CD14-positive monocyte (primary cell): Measurements from ENCODE around the gene SHPK. TPM values are rescaled to one million over a fixed set of nuclear protein-coding genes. Genes with fewer than 3 reads are reported as not detected.

Experiments
- DNase-seq, 3 donors: peaks; one replicate each; pipeline ENCODE4 v3.0.0-alpha.2; 2011 to 2022
- H2AFZ ChIP-seq: 2 replicates; pipeline ENCODE4 v1.6.0; 2012; ENCODE audit warnings: mild to moderate bottlenecking, low read depth, low read length, inconsistent platforms; ENCODE audit not compliant: insufficient read depth, poor library complexity, severe bottlenecking
- H3K27ac ChIP-seq, 2 donors: 1 replicate in 1 of 2; 2 replicates in 1 of 2; pipeline ENCODE4 v1.5.1; 2012 to 2013; ENCODE audit warnings: low read length in 2 of 2, control low read depth in 1 of 2, inconsistent platforms in 1 of 2, low read depth in 1 of 2, mild to moderate bottlenecking in 1 of 2
- H3K27me3 ChIP-seq, 2 donors: one replicate each; pipeline versions ENCODE4 v1.6.0 to v1.6.1; 2011 to 2013; ENCODE audit warnings: low read length in 2 of 2; ENCODE audit not compliant: control insufficient read depth in 2 of 2, insufficient read depth in 2 of 2
- H3K36me3 ChIP-seq, 2 donors: replicated peaks in 1 of 2; 1 replicate in 1 of 2; 2 replicates in 1 of 2; pipeline versions ENCODE4 v1.5.1 to v1.6.1; 2012 to 2013; ENCODE audit warnings: low read length in 2 of 2, control low read depth in 1 of 2, inconsistent platforms in 1 of 2, mild to moderate bottlenecking in 1 of 2; ENCODE audit not compliant: insufficient read depth in 2 of 2, control insufficient read depth in 1 of 2
- H3K4me1 ChIP-seq, 2 donors: 1 replicate in 1 of 2; 2 replicates in 1 of 2; pipeline versions ENCODE4 v1.5.1 to v1.6.1; 2012 to 2013; ENCODE audit warnings: low read length in 2 of 2, control low read depth in 1 of 2, inconsistent platforms in 1 of 2, mild to moderate bottlenecking in 1 of 2, moderate library complexity in 1 of 2; ENCODE audit not compliant: insufficient read depth in 2 of 2, control insufficient read depth in 1 of 2
- H3K4me2 ChIP-seq: replicated peaks from 2 replicates; pipeline ENCODE3; 2012; ENCODE audit warnings: low read length, moderate library complexity, mild to moderate bottlenecking; ENCODE audit not compliant: poor library complexity, severe bottlenecking; ENCODE audit errors: extremely low read depth
- H3K4me3 ChIP-seq, 3 experiments: fragments of 200-600 bp in 1 of 3; sonication (generic) in 1 of 3; replicated peaks in 1 of 3; 1 replicate in 2 of 3; 2 replicates in 1 of 3; pipeline ENCODE4 v1.5.1; 2011 to 2013; ENCODE audit warnings: low read length in 3 of 3, mild to moderate bottlenecking in 3 of 3, control low read depth in 2 of 3, low read depth in 2 of 3, inconsistent platforms in 1 of 3, moderate library complexity in 1 of 3
- H3K79me2 ChIP-seq: 2 replicates; pipeline ENCODE4 v1.6.0; 2012; ENCODE audit warnings: mild to moderate bottlenecking, control low read depth, inconsistent platforms, low read length, moderate library complexity; ENCODE audit not compliant: insufficient read depth
- H3K9ac ChIP-seq: 2 replicates; pipeline ENCODE4 v1.6.0; 2017; ENCODE audit warnings: low read length, mild to moderate bottlenecking; ENCODE audit not compliant: insufficient read depth, poor library complexity, severe bottlenecking
- H3K9me3 ChIP-seq, 2 donors: replicated peaks in 1 of 2; 1 replicate in 1 of 2; 2 replicates in 1 of 2; pipeline versions ENCODE4 v1.5.1 to v1.6.1; 2012 to 2013; ENCODE audit warnings: low read length in 2 of 2, control low read depth in 1 of 2; ENCODE audit not compliant: control insufficient read depth in 1 of 2, insufficient read depth in 1 of 2
- H4K20me1 ChIP-seq: 2 replicates; pipeline ENCODE4 v1.6.0; 2012; ENCODE audit warnings: mild to moderate bottlenecking, low read length, control low read depth, moderate library complexity; ENCODE audit not compliant: insufficient read depth
- H3K27ac Mint-ChIP-seq, 7 donors: one replicate each; pipeline ENCODE4 v1.8.0; 2020; ENCODE audit warnings: mild to moderate bottlenecking in 7 of 7, mixed read lengths in 7 of 7, moderate library complexity in 6 of 7, inconsistent platforms in 2 of 7
- H3K27me3 Mint-ChIP-seq, 3 donors: one replicate each; pipeline ENCODE4 v1.8.0; 2021 to 2022; ENCODE audit warnings: low read depth in 3 of 3, mild to moderate bottlenecking in 3 of 3, mixed read lengths in 3 of 3, moderate library complexity in 3 of 3, inconsistent platforms in 1 of 3
- H3K36me3 Mint-ChIP-seq, 2 donors: one replicate each; pipeline ENCODE4 v1.8.0; 2020; ENCODE audit warnings: mixed read lengths in 2 of 2, inconsistent platforms in 1 of 2, mild to moderate bottlenecking in 1 of 2
- H3K4me1 Mint-ChIP-seq: one replicate; pipeline ENCODE4 v1.8.0; 2020; ENCODE audit warnings: mild to moderate bottlenecking, mixed read lengths
- H3K4me3 Mint-ChIP-seq, 2 donors: one replicate each; pipeline ENCODE4 v1.8.0; 2020; ENCODE audit warnings: mild to moderate bottlenecking in 2 of 2, mixed read lengths in 2 of 2, moderate library complexity in 1 of 2
- H3K9me3 Mint-ChIP-seq, 7 donors: one replicate each; pipeline ENCODE4 v1.8.0; 2020 to 2022; ENCODE audit warnings: mixed read lengths in 7 of 7, mild to moderate bottlenecking in 6 of 7, moderate library complexity in 6 of 7, inconsistent platforms in 2 of 7
- WGBS: methylation state at CpG from one replicate; pipeline ENCODE4 v1.1.5; 2013; ENCODE audit warnings: missing lambda C conversion rate; ENCODE audit not compliant: insufficient coverage; 5-methylcytosine and 5-hydroxymethylcytosine counted together
- intact Hi-C, 2 donors: fragments of 100-400 bp; cut with micrococcal nuclease; formaldehyde crosslinking; loops; one replicate each; pipeline versions ENCODE4 v1.15.0 to v1.15.1; 2023
- polyA plus RNA-seq, 3 donors: library from polyadenylated mRNA; depleted of rRNA in 1 of 3; unstranded in 2 of 3; stranded (reverse) in 1 of 3; fragments of 300-500 nt in 2 of 3; fragments of >200 nt in 1 of 3; fragmentation: Illumina TruSeq in 2 of 3; gene quantifications; 1 replicate in 2 of 3; 2 replicates in 1 of 3; pipeline ENCODE4 v1.2.3, GENCODE V29; 2012 to 2021
- TF ChIP-seq, protein P1 (sequence below): fragments of 200-600 bp; IDR thresholded peaks from one replicate; pipeline ENCODE4 v1.8.0; 2022; ENCODE audit warnings: antibody characterized with exemption, mild to moderate bottlenecking

The SHPK gene
- polyA plus RNA-seq, 3 donors, result 4.3 to 4.6 (median 4.6) TPM

DNA sequence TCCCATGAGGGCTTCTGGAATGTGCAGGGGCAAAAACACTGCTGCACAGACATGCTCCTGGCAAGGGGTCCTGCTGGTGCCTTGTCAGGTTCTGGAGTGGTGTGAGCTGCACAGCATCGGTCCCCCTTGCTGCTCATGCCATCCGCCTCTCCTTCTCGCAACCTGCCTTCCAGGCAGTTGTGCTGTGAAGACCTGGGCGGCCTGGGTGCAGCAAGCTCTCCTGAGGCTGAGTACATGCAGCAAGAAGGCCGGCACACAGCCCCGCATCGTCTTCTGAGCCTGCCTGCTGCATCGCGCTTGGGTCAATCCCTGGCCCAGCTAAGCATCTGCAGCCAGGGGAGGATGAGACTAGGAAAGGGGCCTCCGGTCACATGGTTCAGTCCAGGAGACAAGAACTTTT, 26.4 kb downstream of the SHPK start:
- Histone ChIP-seq H3K36me3 (peaks cover 38 to 68% of the 10 kb centered on the region in 2 donors), H3K9ac (no peak overlapping the region), H3K4me2 (no peak overlapping the region), H3K27me3 (no peaks in the 10 kb centered on the region), H3K79me2 (no peaks in the 10 kb centered on the region), H3K4me3 (no peak overlapping the region), H4K20me1 (no peaks in the 10 kb centered on the region), H3K27ac (no peak overlapping the region), H3K9me3 (no peaks in the 10 kb centered on the region), H2AFZ (no peak overlapping the region), H3K4me1 (no peaks in the 10 kb centered on the region)
- DNase-seq, result no peak
- Mint-ChIP-seq H3K27ac (no peak overlapping the region), H3K4me3 (no peak overlapping the region), H3K36me3 (peaks cover 43 to 63% of the 10 kb centered on the region in 2 donors), H3K4me1 (no peaks in the 10 kb centered on the region), H3K27me3 (peaks cover 0 to 1% (median 0%) of the 10 kb centered on the region in 3 donors), H3K9me3 (no peaks in the 10 kb centered on the region)
- intact Hi-C loops, result no loop called here
- TF ChIP-seq, protein P1, sequence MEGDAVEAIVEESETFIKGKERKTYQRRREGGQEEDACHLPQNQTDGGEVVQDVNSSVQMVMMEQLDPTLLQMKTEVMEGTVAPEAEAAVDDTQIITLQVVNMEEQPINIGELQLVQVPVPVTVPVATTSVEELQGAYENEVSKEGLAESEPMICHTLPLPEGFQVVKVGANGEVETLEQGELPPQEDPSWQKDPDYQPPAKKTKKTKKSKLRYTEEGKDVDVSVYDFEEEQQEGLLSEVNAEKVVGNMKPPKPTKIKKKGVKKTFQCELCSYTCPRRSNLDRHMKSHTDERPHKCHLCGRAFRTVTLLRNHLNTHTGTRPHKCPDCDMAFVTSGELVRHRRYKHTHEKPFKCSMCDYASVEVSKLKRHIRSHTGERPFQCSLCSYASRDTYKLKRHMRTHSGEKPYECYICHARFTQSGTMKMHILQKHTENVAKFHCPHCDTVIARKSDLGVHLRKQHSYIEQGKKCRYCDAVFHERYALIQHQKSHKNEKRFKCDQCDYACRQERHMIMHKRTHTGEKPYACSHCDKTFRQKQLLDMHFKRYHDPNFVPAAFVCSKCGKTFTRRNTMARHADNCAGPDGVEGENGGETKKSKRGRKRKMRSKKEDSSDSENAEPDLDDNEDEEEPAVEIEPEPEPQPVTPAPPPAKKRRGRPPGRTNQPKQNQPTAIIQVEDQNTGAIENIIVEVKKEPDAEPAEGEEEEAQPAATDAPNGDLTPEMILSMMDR, result no peak
- 95% methylated on average over 10 of the region's 10 CpGs for WGBS

- H3K4me1 Mint-ChIP-seq, result no peaks in the 10 kb centered on the region
- Histone ChIP-seq H3K27me3 (no peaks in the 10 kb centered on the region), H3K4me3 (no peak overlapping the region), H3K9ac (no peak overlapping the region), H3K4me2 (no peak overlapping the region), H3K4me1 (no peaks in the 10 kb centered on the region), H3K79me2 (no peaks in the 10 kb centered on the region), H3K9me3 (no peaks in the 10 kb centered on the region), H4K20me1 (no peaks in the 10 kb centered on the region), H3K36me3 (peaks cover 10 to 17% of the 10 kb centered on the region in 2 donors), H3K27ac (no peak overlapping the region), H2AFZ (no peak overlapping the region)
- TF ChIP-seq, protein P1, result no peak
- peaks cover 18 to 26% of the 10 kb centered on the region in 2 donors for H3K36me3 Mint-ChIP-seq
- DNase-seq, result no peak
- H3K27me3 Mint-ChIP-seq, result peaks cover 0 to 1% (median 0%) of the 10 kb centered on the region in 3 donors
- no peak overlapping the region for H3K4me3 Mint-ChIP-seq
- 100% methylated on average over 4 of the region's 4 CpGs for WGBS
- peaks cover 0 to 3% (median 0%) of the 10 kb centered on the region in 7 donors for H3K9me3 Mint-ChIP-seq
- no peak overlapping the region for H3K27ac Mint-ChIP-seq
- intact Hi-C loops, result no loop called here
These were observed 32.2 kb downstream of the SHPK start for GRCh38 chr17:3603870-3604259.
